ENCODE results near the gene ZNHIT1.

GRCh38 chr7:101202603-101202918 lies 15.4 kb upstream of the ZNHIT1 start:
- TF ChIP-seq EZH2 (IDR thresholded peaks at IDR 0.05; ENCODE audit: insufficient read depth, low read length) (no peak), CTCF (IDR thresholded peaks at IDR 0.05; ENCODE audit: insufficient read depth, low read depth, low read length) (no peak)
